ENCODE measurements around the gene CLEC2L. TPM values are rescaled to one million over a fixed set of nuclear protein-coding genes. Genes with fewer than 3 reads are reported as not detected.

Gene CLEC2L
- total RNA-seq, 1 donor from 2014 or later, result not detected

GRCh38 chr7:139557857-139558581 lies 34.5 kb downstream of the CLEC2L start:
- DNase-seq (ENCODE audit: low read depth in 2 of 2), result no peak

- DNase-seq (ENCODE audit: low read depth in 2 of 2), result no peak
These were observed 36.0 kb downstream of the CLEC2L start for GRCh38 chr7:139559364-139560105.

GRCh38 chr7:139560199-139560598 lies 36.7 kb downstream of the CLEC2L start:
- DNase-seq (ENCODE audit: low read depth in 2 of 2), result no peak

- no peak for DNase-seq (ENCODE audit: low read depth in 2 of 2)
These were observed 37.2 kb downstream of the CLEC2L start for GRCh38 chr7:139560678-139561077.

- DNase-seq (ENCODE audit: low read depth in 2 of 2), result no peak
These were observed 39.0 kb downstream of the CLEC2L start for GRCh38 chr7:139562491-139562890.

- DNase-seq (ENCODE audit: low read depth in 2 of 2), result no peak
These were observed 39.6 kb downstream of the CLEC2L start for GRCh38 chr7:139562961-139563565.

GRCh38 chr7:139563856-139564255 lies 40.4 kb downstream of the CLEC2L start:
- DNase-seq (ENCODE audit: low read depth in 2 of 2), result no peak

- DNase-seq (ENCODE audit: low read depth in 2 of 2), result no peak
These were observed 42.6 kb downstream of the CLEC2L start for GRCh38 chr7:139566075-139566474.

- no peak for DNase-seq (ENCODE audit: low read depth in 2 of 2)
These were observed 43.5 kb downstream of the CLEC2L start for GRCh38 chr7:139566736-139567646.

- no peak for DNase-seq (ENCODE audit: low read depth in 2 of 2)
These were observed 44.3 kb downstream of the CLEC2L start for GRCh38 chr7:139567647-139568345.

- no peak for DNase-seq (ENCODE audit: low read depth in 2 of 2)
These were observed 44.8 kb downstream of the CLEC2L start for GRCh38 chr7:139568346-139568675.

GRCh38 chr7:139568813-139569490 lies 45.5 kb downstream of the CLEC2L start:
- no peak for DNase-seq (ENCODE audit: low read depth in 2 of 2)

GRCh38 chr7:139570119-139570518 lies 46.6 kb downstream of the CLEC2L start:
- peak in 1 of 2 donors; percentile 6 for DNase-seq (ENCODE audit: low read depth in 2 of 2)

GRCh38 chr7:139570626-139571025 lies 47.1 kb downstream of the CLEC2L start:
- DNase-seq (ENCODE audit: low read depth in 2 of 2), result no peak

- no peak for DNase-seq (ENCODE audit: low read depth in 2 of 2)
These were observed 47.7 kb downstream of the CLEC2L start for GRCh38 chr7:139571190-139571589.

GRCh38 chr7:139571651-139572050 lies 48.2 kb downstream of the CLEC2L start:
- DNase-seq (ENCODE audit: low read depth in 2 of 2), result no peak

- no peak for DNase-seq (ENCODE audit: low read depth in 2 of 2)
These were observed 48.6 kb downstream of the CLEC2L start for GRCh38 chr7:139572071-139572470.

GRCh38 chr7:139572704-139573385 lies 49.4 kb downstream of the CLEC2L start:
- DNase-seq (ENCODE audit: low read depth in 2 of 2), result no peak

- no peak for DNase-seq (ENCODE audit: low read depth in 2 of 2)
These were observed 50.4 kb downstream of the CLEC2L start for GRCh38 chr7:139573871-139574270.
